Daoy (cell line): Measurements from ENCODE around the gene NDUFB2. TPM values are rescaled to one million over a fixed set of nuclear protein-coding genes. Genes with fewer than 3 reads are reported as not detected.
A peak's percentile ranks its signal among the peaks of the same experiment; 100 is the strongest.
"Not testable (repeated sequence)": the region's sequence is repeated elsewhere in the genome, so short reads cannot be mapped to it uniquely, and the experiment has no call there.

ENCODE experiments used
- DNase-seq: peaks from one replicate; pipeline ENCODE4 v3.0.0-alpha.2; 2015; ENCODE audit warnings: low read depth
- total RNA-seq: library from RNA; depleted of rRNA; stranded (reverse); fragments of >200 nt; shearing (Covaris generic); gene quantifications from 2 replicates; pipeline ENCODE4 v1.2.3, GENCODE V29; 2014; rRNA removed

NDUFB2 gene
- 404 and 566 TPM in 2 replicates for total RNA-seq

DNA sequence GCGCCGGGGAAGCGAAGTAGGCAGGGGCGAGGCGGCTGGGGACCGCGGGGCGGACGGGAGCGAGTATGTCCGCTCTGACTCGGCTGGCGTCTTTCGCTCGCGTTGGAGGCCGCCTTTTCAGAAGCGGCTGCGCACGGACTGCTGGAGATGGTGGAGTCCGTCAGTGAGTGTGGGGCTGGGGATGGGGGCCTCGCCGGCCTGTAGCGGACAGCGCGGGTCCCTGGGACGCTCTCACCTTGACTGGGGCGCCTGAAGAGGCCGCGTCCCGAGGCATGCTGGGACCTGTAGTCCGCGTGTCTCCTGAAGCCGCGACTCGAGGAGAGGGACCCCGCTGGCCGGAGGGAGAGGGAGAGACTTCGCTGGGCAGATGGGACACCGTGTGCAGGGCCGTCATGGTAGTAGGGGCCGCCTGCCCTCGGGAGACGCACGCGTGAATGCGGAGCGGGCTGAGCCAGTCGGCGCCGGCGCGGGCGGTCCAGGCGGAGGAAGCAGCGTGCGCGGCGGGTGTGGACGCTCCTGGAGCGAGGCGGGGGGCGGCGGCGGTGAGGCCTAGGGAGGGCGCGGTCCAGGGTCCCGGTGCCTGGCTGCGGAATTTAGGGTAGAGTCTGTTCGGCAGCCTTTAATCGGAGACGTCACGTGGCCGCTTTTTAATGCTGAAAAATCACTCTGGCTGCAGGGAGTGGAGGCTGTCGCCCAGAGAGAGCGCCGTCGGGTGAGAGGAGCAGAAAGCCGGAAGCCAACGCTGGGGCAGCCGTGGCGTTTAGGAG is at the start of gene NDUFB2:
TSS of gene NDUFB2 (plus strand) at position 29 of the 767 bp plus-strand sequence. CDS start at position 66, 37 bp downstream.
- peak; percentile 84 for DNase-seq

- peak; percentile 61 for DNase-seq
Measured at GRCh38 chr7:140646931-140647647, 49.4 kb upstream of the NDUFB2 start.

DNA sequence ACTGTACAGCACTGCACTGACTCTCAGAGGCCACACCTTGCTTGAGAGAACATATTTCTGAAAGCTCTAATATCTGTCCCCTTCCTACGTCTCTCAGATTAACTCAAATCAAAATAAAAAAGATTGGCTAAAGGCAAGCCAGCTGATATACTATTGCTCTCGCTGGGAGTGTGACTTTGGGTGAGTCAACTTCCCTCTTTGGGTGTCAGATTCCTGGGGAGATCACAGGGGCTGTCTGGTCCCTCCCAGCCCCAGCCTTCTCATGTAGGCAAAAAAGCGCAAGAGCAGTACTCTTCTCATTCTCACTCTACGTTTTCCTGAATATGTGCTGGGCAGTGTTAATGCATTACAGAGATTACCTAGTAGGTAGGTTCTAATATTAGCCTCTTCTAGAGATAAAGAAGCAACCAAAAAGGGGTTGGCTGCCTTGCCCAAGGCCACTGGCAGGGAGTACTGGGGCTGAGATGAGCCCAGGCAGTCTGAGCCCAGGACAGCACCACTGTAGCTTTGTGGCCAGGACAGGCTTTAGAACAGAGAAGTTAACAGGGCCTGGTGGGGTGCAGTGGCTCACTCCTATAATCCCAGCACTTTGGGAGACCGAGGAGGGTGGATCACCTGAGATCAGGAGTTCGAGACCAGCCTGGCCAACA is 46.8 kb upstream of the NDUFB2 start:
- DNase-seq = peak; percentile 76

DNA sequence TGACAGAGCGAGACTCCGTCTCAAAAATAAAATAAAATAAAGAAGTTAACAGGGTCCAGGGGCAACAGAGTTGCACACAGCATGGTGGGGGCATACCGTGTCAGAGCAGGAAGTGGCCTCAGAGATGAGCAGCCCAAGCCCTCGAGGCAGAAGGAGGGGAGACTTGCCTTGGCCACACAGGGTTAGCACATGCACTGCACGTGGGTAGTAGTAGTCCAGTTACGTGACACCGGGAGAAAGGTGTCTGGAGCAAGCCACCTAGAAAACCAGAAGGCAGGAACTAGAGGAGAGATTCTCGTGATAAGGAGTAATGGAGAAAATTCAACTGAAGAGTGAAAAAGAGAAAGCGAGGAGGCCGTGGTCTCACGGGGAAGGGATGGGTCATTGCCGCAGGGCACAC is 46.1 kb upstream of the NDUFB2 start:
- no peak for DNase-seq

- DNase-seq = peak; percentile 71
Measured at GRCh38 chr7:140653319-140654108, 43.0 kb upstream of the NDUFB2 start.

DNA sequence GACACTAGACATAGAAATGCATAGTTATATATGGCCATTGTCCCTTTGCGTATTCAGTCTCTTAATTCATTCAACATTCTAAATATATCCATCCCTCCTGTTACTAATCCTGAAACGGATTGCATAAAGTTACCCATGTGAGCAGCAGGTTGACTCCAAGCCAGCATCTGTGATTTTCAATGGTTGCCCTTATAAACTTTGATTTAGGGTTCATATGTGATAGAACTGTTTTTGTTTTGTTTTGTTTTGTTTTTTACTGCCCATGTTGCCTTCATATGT is 42.5 kb upstream of the NDUFB2 start:
- DNase-seq = no peak

DNA sequence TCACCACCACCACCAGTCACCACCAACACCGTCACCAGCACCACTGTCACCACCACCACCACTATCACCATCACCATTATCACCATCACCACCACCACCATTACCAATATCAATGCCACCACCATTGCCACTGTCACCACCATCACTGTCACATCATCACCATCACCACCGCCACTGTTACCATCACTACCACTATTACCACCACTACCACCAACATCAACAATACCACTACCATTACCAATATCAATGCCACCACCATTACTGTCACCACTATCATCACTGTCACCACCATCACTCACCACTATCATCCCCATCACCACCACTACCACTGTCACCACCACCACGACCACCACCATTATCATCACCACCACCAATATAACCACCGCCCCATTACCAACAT is 41.8 kb upstream of the NDUFB2 start:
- DNase-seq = no peak

DNA sequence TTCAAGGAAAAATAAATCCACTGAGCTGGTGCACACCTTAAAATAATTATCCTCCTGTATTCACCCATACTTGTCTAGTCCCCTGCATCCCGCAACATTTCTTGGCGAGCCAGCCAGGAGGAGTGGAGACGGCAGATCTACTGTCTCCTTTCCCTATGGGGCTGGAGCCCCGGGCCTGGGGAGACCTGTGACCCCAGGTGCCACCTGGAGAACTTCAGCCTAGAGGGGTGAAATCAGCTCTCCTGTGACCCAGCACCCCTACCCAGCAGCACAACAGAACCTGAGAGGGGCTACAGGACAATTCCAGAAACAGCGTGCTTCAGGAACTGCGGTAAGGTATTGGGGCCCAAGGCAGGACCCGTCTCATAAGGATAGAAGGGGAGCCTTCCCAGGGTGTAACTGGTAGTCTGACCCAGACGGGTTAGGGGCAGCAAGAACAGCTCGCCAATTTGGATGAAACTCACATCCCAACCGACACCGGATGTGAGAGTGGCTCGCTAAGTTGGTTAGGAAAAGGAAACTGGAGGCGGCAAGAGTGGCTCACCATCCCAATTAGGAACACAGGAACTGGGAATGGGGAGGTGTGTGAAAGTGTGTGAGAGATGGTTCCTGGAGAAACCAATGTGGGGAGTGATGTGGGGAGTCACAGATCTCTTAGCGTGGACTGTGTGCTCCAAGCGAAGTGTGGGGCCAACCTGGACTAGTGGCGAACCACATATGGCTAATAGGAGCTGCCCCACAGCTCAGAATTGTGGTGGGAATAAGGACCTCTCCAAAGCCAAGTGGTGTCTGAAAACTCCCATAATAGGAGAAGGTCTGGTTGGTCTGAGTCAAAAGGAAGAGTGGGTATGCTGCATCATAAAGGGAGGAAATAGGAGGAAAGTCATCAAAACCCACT is 40.7 kb upstream of the NDUFB2 start:
- no peak for DNase-seq

GRCh38 chr7:140656548-140657515 is 39.7 kb upstream of the NDUFB2 start:
- DNase-seq = peak; percentile 63

DNA sequence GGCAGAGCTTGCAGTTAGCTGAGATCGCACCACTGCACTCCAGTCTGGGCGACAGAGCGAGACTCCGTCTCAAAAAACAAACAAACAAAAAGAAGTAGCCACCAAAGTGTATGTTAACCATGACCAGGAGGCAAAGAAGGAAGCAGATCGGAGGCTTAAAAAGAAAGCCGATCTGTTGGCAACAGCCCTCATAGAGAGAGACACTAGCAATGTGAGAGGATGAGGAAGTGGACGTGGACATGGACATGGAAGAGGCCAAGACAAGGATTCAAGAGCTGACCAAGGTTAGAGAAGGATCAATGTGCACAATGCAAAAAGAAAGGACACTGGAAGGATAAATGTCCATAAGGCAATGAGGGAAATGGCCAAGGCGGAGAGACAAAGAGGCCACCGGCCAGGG is 38.6 kb upstream of the NDUFB2 start:
- no peak for DNase-seq

GRCh38 chr7:140659856-140660255 is 36.7 kb upstream of the NDUFB2 start:
- DNase-seq = no peak

DNA sequence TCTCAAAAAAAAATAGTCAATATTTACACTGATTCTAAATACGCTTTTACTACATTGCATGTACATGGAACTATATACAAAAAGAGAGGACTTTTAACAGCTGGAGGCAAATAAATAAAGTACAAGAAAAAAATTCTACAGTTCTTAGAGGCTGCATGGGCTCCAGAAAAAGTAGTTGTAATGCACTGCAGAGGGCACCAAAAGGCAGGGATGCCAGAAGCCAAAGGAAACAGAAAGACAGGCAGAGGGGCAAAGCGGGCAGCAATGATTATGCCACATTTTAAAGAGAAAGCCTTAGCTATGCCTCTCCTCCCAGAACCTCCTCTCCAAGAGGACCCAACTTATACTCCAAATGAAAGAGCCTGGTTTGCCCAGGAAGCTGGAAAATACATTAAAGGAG is 35.4 kb upstream of the NDUFB2 start:
- DNase-seq = no peak

- not testable (repeated sequence) for DNase-seq
Measured at GRCh38 chr7:140662938-140663337, 33.6 kb upstream of the NDUFB2 start.

DNA sequence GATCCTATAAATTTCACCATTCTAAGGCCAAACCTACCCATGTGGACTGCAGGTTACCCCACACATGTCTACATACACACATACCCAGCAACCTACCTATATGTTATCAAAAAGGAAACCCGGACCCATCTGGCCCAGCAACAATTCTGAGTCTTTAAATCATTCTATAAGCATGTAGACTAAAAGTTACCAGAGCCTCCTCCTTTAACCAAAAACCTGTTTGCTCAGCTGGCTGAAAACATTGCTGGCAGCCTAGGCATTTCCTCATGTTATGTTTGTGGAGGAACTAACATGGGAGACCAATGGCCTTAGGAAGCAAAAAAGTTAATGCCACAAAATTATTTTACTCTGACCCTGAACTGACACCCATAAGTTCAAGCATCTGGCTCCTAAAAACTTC is 29.0 kb upstream of the NDUFB2 start:
- DNase-seq = no peak

DNA sequence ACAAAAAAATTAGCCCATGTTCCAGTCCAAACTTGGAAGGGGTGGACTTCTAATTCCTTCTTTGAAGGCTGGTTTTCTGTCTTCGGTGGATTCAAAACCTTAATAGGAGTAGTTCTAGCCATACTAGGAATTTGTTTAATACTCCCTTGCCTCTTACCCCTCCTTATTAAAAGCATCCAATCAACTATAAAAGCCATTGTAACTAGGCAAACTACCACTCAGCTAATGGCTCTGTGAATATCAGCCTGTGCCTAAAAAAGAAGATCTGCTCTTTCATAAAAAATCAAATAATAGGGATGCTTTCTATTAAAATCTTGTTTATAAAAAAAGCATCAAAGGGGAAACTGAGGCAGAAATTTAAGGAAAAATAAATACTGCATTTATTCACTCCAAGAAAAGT is 27.9 kb upstream of the NDUFB2 start:
- no peak for DNase-seq

- no peak for DNase-seq
Measured at GRCh38 chr7:140669352-140669751, 27.2 kb upstream of the NDUFB2 start.

DNA sequence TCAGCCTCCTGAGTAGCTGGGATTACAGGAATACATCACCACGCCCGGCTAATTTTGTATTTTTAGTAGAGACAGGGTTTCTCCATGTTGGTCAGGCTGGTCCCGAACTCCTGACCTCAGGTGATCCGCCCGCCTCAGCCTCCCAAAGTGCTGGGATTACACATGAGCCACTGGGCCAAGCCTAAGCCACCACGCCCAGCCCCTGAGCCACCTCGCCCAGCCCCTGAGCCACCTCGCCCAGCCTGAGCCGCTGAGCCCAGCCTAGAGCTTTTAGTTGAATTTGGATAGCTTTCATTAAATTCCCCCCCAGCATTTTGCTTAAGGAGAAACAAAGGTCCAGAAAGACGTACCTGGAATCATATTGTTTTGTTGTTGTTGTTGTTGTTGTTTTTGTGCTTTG is 26.6 kb upstream of the NDUFB2 start:
- not testable (repeated sequence) for DNase-seq

DNA sequence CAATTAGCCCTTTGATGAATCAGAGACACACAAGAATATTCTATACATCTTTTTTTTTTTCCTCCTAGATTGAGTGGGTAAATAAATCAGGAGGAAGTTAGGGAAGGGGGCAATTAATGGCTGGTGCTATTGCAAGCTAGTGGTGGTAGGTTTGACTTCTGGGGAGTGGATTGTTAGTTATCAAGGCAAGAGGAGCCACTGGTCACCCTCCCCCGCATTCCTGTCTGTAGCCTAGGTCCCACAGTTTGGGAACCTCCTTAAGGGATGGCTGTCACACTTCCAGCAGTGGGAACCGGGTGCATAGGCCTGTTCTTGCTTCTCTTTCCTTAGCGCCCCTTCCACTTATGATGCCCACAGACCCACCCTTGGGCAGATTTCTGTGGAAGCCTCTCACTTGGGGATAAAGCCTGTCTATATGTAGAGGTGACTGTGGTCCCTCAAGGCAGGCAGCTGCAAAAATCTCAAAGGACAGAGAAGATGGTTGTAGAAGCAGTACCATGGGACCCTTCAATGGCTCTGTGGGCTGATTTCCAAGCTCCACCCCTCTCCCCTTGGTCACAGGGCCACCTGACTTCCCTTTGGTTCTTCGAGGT is 26.1 kb upstream of the NDUFB2 start:
- DNase-seq = no peak

- DNase-seq = no peak
Measured at GRCh38 chr7:140671966-140672365, 24.5 kb upstream of the NDUFB2 start.
